Thoracic aorta (tissue), 2 donors: ENCODE results near the gene USP9X. TPM values are rescaled to one million over a fixed set of nuclear protein-coding genes. Genes with fewer than 3 reads are reported as not detected.
"Not testable (repeated sequence)": the region's sequence is repeated elsewhere in the genome, so short reads cannot be mapped to it uniquely, and the experiment has no call there.

ENCODE experiments used
- ATAC-seq: fragments of 150-250 bp; one replicate; pipeline ENCODE4 v1.8.0; 2017; ENCODE audit warnings: low read depth; ENCODE audit not compliant: insufficient number of reproducible peaks, low FRiP score
- DNase-seq: peaks from one replicate; pipeline ENCODE4 v3.0.0-alpha.2; 2020; ENCODE audit warnings: low spot score
- H3K27ac ChIP-seq, 2 donors: fragments of 200-600 bp; sonication (generic); 1 replicate in 1 of 2; 2 replicates in 1 of 2; pipeline ENCODE4 v1.5.1; 2016; ENCODE audit warnings: mild to moderate bottlenecking in 2 of 2, moderate library complexity in 2 of 2
- H3K27me3 ChIP-seq: fragments of 200-600 bp; sonication (generic); replicated peaks from 2 replicates; pipeline ENCODE4 v1.6.0; 2016; ENCODE audit warnings: mild to moderate bottlenecking; ENCODE audit not compliant: insufficient read depth
- H3K36me3 ChIP-seq: fragments of 200-600 bp; sonication (generic); one replicate; pipeline ENCODE4 v1.5.1; 2016
- H3K4me1 ChIP-seq, 2 donors: fragments of 200-600 bp; sonication (generic); 1 replicate in 1 of 2; 2 replicates in 1 of 2; pipeline versions ENCODE4 v1.5.1 to v1.6.0; 2016; ENCODE audit warnings: low read depth in 2 of 2, mild to moderate bottlenecking in 1 of 2; ENCODE audit not compliant: control insufficient read depth in 1 of 2
- H3K4me3 ChIP-seq: fragments of 200-600 bp; sonication (generic); 2 replicates; pipeline ENCODE4 v1.5.1; 2016; ENCODE audit warnings: mild to moderate bottlenecking
- H3K9me3 ChIP-seq: fragments of 200-600 bp; sonication (generic); 2 replicates; pipeline ENCODE4 v1.5.1; 2016
- total RNA-seq, 2 donors: library from RNA; depleted of rRNA; stranded (reverse); fragments of >200 nt; gene quantifications; one replicate each; pipeline versions ENCODE4 v1.1.0 to v1.2.3, GENCODE V29; 2016
- TF ChIP-seq, protein P1 (sequence below): fragments of 200-600 bp; sonication (generic); IDR thresholded peaks from one replicate; pipeline ENCODE4 v1.5.1; 2019; ENCODE audit warnings: antibody characterized with exemption

USP9X gene
- total RNA-seq, 2 donors from 2014 or later = 81.4 to 87.8 TPM

DNA sequence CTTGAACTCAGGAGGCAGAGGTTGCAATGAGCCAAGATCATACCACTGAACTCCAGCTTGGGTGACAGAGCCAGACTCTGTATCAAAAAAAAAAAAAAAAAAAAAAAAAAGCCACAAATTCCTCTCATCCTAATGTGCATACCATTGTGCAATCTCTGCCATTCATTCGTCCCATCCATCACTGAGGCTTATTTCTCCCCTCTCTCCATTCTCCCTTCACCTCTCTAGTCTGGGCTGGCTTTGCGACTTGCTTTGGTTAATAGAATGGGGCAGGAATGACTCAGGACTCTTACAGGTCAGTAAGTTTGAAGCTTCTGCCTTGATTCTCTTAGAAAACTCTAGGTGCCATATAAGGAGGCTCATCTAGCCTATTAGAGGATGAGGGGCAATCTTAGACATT, 188.4 kb downstream of the USP9X start:
- TF ChIP-seq, protein P1, sequence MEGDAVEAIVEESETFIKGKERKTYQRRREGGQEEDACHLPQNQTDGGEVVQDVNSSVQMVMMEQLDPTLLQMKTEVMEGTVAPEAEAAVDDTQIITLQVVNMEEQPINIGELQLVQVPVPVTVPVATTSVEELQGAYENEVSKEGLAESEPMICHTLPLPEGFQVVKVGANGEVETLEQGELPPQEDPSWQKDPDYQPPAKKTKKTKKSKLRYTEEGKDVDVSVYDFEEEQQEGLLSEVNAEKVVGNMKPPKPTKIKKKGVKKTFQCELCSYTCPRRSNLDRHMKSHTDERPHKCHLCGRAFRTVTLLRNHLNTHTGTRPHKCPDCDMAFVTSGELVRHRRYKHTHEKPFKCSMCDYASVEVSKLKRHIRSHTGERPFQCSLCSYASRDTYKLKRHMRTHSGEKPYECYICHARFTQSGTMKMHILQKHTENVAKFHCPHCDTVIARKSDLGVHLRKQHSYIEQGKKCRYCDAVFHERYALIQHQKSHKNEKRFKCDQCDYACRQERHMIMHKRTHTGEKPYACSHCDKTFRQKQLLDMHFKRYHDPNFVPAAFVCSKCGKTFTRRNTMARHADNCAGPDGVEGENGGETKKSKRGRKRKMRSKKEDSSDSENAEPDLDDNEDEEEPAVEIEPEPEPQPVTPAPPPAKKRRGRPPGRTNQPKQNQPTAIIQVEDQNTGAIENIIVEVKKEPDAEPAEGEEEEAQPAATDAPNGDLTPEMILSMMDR = no peak

GRCh38 chrX:41275661-41276609, 190.7 kb downstream of the USP9X start:
- Histone ChIP-seq H3K4me1 (peaks cover 0 to 5% of the 10 kb centered on the region in 2 donors), H3K27ac (peak overlapping the region; percentile 41 to 50), H3K36me3 (no peaks in the 10 kb centered on the region), H3K27me3 (no peaks in the 10 kb centered on the region), H3K9me3 (no peaks in the 10 kb centered on the region), H3K4me3 (peak overlapping the region; percentile 77)
- TF ChIP-seq, protein P1 = no peak
- DNase-seq (no peak), ATAC-seq (peak; percentile 36)

More for the DNA sequence above, 188.4 kb downstream of the USP9X start:
- DNase-seq (no peak), ATAC-seq (no peak)
- H3K4me3 ChIP-seq = no peak overlapping the region
- H3K27ac ChIP-seq = no peak overlapping the region
- H3K27me3 ChIP-seq = no peaks in the 10 kb centered on the region
- H3K36me3 ChIP-seq = no peaks in the 10 kb centered on the region
- H3K9me3 ChIP-seq = no peaks in the 10 kb centered on the region
- H3K4me1 ChIP-seq = peaks cover 0 to 5% of the 10 kb centered on the region in 2 donors

DNA sequence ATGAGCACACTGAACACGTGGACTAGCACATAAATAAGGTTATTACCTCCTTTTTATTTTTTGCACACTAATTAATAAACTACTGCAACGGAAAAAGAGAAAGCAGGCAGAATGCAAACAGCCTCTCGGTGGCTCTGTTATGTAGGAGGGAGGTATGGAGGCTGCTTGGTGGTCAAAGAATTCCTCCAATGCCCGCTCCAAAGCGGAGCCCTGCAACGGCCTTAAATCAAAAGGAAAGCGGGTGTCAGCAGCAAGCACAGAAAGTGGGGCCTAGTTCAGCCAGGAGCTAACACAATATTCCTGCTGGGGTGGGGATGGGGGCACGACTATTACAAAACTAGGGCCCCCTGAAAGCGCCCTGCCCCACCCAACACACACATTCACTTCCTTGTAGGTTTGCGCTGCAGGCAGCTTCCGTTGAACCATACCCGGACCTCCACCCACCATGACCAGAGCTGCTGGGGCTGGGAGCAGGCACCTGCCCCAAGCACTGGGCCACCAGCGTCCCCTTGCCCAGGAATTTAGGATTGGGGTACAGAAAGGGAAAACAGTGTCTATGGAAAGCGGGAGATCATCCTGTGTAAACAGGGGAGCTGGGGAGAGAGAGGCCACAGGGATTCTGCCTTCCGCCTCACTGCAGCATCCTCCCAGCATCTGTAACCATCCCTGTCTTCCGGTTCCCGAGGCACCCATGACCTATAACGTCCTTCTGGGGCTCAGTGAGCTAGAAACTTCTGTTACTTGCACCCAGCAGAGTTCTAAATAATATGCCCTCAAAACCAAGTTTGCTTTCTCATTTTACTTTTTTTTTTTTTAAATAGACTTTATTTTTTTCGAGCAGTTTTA, 191.6 kb downstream of the USP9X start:
- TF ChIP-seq, protein P1 = no peak
- Histone ChIP-seq H3K27me3 (no peaks in the 10 kb centered on the region), H3K4me1 (peaks cover 0 to 5% of the 10 kb centered on the region in 2 donors), H3K27ac (peak overlapping the region; percentile 41 to 50), H3K4me3 (peak overlapping the region; percentile 77), H3K36me3 (no peaks in the 10 kb centered on the region), H3K9me3 (no peaks in the 10 kb centered on the region)
- ATAC-seq (no peak), DNase-seq (no peak)

DNA sequence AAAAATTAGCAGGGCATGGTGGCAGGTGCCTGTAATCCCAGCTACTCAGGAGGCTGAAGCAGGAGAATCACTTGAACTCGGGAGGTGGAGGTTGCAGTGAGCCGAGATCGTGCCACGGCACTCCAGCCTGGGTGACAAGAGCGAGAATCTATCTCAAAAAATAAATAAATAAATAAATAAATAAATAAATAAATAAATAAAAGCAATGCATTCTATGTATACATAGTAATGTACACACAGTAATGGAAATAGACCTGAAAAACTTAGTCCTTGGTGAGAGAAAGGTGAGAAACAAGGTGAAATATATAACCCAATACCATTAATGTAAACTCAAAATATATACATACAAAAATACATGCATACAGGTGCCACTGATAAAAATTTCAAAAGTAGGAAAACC, 197.1 kb downstream of the USP9X start:
- not testable (repeated sequence) for ATAC-seq, H3K4me3 ChIP-seq, H3K27ac ChIP-seq

DNA sequence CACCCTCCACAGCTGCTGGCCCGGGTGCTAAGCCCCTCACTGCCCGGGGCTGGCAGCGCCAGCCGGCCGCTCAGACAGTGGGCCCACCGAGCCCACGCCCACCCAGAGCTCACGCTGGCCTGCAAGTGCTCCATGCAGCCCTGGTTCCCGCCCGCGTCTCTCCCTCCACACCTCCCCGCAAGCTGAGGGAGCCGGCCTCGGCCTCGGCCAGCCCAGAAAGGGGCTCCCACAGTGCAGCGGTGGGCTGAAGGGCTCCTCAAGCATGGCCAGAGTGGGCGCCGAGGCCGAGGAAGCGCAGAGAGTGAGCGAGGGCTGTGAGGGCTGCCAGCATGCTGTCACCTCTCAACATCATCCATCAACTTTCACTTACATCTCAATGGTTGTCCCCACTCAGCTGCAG, 200.7 kb downstream of the USP9X start:
- H3K27me3 ChIP-seq, H3K27ac ChIP-seq, DNase-seq, H3K9me3 ChIP-seq, H3K36me3 ChIP-seq, ATAC-seq, H3K4me3 ChIP-seq, H3K4me1 ChIP-seq: not testable (repeated sequence)

More for the DNA sequence above, 197.1 kb downstream of the USP9X start:
- not testable (repeated sequence) for H3K27me3 ChIP-seq, H3K4me1 ChIP-seq, H3K36me3 ChIP-seq, H3K9me3 ChIP-seq, DNase-seq

Other genes with a start within 250 kb of the USP9X start
- gene DDX3X, start 248.7 kb downstream of the USP9X start, total RNA-seq = 100 to 1,000 TPM; 172 to 320 TPM